ENCODE measurements around the gene ADRM1.

DNA sequence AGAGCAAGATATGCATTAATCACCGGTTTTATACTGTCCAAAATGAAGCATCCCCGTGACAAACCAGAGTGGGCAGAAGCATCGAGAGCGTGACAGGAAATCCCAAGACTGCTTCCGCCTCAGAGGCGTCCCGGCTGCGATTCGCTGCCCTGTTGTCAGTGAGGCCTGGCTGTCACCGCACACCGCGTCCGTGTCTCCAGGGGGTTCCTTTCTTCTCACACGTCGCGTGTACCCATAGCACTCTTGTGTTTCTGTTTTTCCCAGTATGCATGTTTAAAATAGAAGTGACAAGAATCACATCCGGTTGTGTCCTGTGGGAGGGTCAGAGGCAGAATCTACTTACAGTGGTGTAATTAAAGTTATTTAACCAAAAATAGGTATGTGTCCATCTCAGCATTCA lies 8.3 kb upstream of the ADRM1 start:
- TF ChIP-seq SP1 (IDR thresholded peaks at IDR 0.05) (no peak), FOXM1 (IDR thresholded peaks at IDR 0.05; ENCODE audit: borderline replicate concordance) (no peak), HDGF (IDR thresholded peaks at IDR 0.05; ENCODE audit: borderline replicate concordance) (no peak), NFRKB (IDR thresholded peaks at IDR 0.05) (no peak), FOXK2 (IDR thresholded peaks at IDR 0.05) (no peak), FOXA1 (IDR thresholded peaks at IDR 0.05) (no peak), TARDBP (IDR thresholded peaks at IDR 0.05) (no peak), SUZ12 (IDR thresholded peaks at IDR 0.05) (no peak), BHLHE40 (IDR thresholded peaks at IDR 0.05; ENCODE audit: borderline replicate concordance) (no peak)
- TF ChIP-seq, protein P1, sequence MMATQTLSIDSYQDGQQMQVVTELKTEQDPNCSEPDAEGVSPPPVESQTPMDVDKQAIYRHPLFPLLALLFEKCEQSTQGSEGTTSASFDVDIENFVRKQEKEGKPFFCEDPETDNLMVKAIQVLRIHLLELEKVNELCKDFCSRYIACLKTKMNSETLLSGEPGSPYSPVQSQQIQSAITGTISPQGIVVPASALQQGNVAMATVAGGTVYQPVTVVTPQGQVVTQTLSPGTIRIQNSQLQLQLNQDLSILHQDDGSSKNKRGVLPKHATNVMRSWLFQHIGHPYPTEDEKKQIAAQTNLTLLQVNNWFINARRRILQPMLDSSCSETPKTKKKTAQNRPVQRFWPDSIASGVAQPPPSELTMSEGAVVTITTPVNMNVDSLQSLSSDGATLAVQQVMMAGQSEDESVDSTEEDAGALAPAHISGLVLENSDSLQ (IDR thresholded peaks at IDR 0.05), result no peak

Measured in HEK293T (cell line).